GM19043 (cell line): Measurements from ENCODE around the gene DTNBP1.

Source experiments
- ATAC-seq: cut with Tn5 transposase; IDR thresholded peaks from one replicate; pipeline ENCODE4 v1.9.1; 2021; ENCODE audit warnings: low read depth; ENCODE audit not compliant: unreplicated experiment

Gene DTNBP1

DNA sequence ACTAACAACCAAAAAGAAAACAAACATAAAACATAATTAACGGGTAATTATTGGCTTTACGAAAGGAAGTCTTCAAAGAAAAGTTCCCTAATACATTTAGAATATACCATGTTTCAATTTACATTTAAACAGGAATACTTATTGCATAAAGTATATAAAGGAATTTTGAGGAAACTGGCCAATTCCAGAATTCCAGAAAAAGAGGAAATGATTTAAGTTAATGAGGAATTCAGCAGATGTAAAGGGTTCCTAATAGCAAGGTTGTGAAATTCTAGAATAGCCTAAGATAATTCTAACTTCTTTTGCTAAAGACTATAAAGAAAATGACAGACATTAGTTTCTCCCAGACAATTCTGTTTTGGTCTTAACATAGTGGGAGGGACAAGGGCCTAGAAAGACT is 35.0 kb downstream of the DTNBP1 start:
- no peak for ATAC-seq

DNA sequence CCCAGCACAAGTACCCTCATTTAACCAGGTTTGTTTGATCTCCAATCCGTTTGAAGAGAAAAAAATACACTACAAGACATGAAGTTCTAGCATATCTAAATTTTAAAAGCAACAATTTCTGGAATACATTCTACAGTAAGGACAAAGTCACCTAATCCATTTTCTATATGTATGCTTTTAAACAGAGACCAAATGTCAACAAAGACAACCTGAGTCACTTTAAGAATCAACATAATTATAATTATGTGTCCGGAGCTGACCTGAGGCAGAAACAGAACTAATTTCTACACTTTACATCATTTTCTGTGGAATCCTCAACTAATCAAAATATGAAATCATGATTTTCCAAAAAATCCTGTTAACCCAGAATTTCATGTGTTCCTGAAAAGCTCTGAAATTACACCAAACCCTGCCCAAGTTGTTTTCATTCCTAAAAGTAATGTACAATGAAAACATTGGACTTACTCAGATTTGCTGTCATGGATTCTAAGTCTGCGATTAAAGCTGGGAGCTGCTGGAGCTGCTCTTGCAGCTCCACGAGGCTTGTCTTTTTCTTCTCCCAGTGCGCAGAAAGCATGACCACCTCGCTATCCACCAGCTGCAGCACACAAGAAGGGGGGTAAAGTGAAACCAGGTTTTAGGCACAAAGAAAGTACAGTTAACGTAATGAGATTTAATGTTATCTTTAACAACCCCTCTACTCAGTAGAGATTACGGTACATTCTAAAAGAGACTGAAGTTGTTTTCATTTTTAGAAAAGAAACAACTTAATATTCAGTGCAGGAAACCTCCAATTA is 35.8 kb downstream of the DTNBP1 start:
- ATAC-seq: no peak

DNA sequence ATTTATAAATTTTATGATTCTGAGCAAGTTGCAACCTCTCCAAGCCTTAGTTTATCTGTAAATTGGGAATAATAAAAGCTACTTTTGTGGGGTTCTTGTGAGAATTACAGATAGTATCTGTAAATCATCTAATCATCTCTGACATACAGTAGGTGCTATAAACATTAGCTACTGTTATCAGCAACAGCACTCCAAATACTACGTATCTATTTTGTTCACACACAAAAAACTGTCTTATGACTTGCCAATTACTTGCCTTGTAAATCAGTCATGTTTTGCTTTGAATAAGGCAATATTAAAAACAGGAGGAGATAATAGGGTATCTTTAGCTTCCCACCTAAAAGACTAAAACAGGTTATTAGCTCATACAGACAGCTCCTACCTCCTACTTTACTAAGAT is 36.7 kb downstream of the DTNBP1 start:
- ATAC-seq: no peak

DNA sequence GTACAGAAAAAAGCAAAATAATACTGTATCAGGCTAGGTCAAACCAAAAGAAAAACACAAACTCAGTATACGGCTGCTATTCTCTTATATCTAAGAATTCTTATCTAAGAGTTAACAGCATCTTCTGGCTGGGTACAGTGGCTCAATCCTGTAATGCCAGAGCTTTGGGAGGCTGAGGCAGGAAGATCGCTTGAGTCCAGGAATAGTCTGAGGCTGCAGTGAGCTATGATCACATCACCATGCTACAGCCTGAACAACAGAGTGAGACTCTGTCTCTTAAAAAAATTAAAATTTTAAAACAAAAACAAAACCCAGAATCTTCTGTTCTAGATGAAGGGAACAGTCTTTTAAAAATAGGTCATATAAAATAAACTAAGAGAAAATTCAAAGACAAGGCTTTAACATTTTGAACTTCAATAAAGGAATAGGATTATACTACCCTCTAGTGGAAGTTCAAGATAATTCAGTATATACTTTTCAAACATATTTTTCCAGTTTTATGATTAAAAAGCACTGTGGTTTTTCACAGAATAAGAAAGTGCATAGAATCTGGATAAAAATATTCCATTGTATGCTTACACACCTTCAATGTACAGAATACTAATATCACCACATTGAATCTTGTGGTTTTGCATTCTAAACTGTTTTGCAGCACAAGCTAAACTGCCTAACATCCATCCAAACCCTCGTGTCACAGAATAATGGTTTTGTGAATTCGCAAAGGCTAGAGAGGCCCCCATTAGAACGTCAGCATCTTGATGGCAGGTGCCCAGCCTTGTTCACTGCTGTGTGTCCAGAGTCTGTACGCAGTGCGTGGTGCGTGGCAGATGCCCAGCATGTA is 39.3 kb downstream of the DTNBP1 start:
- no peak for ATAC-seq

DNA sequence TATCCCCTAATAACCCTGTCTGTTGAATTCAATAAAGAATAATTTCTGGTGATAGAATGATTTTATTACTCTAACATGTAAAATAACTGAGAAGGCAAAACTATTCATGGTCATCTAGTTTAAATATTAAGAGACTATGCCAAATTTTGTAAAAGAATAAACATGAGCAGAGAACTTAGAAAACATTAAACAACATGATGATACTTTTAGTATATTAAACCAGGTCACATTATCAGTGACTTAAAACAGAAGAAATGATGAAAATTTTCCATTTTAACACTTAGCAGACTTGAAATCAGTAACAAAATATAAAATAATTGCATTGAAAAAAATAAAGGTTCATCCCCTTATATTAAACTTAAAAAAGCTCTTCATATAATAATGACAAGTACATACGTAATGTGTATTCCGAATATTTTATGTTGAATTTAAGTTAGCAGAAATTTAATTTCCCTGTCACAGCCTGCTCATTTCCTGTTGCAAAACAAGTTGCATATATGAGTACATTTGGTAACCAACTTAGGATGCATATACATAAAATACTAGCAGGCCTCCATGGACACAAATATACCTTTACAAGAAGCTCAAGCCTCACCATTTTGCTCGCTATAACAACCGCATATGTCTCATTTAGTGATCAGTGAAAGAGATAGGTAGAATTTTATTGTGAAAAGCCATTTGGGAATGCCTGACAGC is 40.6 kb downstream of the DTNBP1 start:
- ATAC-seq: no peak

DNA sequence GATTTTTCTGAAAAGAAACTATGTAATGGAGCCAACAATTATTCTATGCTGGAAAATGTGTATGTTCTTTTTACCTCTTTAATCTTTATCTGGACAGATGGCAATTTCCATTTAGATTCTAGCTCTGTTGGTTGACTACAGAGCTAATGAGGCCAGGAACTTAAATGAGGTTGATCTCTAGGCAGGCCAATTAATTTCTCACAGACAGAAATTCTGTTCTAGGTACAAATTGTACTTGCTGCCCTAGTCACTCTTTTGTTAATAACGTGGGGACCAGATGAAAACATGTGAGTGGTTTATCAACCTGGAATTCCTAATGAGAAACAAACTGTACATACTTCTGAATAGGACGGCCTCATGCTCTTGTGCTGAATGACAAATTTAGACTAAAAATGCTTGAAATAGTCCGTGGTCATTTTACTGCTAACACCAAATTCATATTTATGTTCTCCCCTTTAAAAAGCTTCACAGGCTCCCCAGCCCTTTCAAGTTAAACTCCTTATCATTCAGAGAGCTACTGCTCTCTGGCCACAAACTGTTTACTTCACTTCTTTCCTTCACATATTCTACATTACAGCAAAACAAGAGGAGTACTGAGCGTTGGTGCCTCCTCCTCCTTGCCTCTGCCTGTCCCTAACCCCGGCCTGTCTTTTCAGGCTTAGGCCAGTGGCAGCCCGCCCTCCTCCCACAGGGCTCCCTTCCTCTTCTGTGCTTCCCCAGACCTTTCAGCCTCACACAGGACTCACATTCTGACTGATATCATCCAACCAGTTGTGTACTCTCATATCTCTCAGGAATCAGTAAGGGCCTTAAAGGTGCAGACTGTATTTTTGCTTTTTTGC is 41.4 kb downstream of the DTNBP1 start:
- ATAC-seq: peak; percentile 92

DNA sequence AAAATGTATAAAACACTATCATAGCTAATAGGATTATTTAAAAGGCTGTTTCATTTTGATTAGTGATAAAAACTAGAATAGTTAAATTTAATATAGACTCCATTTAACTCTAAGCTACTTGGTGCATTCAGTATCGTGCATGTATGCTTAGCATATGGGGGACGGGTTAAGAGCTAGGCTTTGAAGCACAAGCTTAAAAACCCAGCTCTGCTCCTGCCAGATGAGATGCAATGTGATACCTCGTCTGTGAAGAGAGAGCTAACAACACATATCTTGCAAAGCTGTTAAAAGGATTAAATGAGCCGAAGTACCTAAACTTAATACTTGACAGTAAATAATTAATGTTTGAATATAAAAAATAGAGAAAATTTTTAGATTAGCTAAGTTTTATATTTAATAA is 42.2 kb downstream of the DTNBP1 start:
- ATAC-seq: no peak

DNA sequence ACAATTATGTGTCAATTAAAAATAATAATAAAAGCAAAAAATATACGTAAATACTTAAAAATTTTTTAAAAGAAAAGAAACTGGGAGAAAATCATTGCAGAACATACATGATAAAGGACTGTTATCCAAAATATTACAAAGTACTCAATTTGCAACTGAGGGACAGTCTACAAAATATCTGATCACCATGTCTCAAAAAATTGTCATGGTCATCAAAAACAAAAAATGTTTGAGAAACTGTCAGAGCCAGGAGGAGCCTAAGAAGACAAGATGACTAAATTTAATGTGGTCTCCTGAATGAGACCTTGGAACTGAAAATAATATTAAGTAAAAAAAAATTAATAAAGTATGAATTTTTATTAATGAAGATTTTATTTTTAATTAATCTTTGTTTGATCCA is 43.5 kb downstream of the DTNBP1 start:
- no peak for ATAC-seq

DNA sequence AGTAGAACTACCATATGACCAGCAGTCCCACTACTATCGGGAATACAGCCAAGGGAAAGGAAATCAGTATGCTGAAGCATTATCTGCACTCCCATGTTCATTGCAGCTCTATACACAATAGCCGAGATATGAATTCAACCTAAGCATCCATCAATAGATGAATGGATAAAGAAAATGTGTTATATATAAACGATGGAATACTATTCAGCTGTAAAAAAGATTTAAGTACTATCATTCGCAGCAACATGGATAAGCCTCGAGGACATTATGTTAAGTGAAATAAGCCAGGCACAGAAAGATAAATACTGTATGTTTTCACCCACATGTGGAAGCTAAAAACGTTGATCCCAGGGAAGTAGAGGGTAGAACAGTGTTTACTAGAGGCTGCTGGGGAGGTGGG is 44.1 kb downstream of the DTNBP1 start:
- no peak for ATAC-seq

DNA sequence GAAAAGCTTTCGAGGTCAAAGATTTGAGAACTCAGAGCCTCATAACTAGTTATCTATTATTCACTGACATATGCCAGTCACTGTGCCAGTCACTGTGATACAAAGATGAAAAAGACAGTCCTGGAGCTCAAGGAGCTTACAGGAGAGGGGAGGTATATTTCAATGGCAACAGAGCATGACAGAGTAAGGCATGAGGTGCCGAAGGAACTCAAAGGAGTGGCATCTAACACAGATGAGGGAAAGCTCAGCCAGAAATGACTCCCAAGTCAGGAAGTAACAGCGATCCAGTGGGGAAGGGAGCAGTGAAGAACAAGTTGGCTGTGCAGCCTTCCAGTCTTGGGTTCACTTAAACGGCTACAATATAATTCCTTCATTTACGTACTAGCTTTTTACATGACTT is 46.6 kb downstream of the DTNBP1 start:
- ATAC-seq: no peak

DNA sequence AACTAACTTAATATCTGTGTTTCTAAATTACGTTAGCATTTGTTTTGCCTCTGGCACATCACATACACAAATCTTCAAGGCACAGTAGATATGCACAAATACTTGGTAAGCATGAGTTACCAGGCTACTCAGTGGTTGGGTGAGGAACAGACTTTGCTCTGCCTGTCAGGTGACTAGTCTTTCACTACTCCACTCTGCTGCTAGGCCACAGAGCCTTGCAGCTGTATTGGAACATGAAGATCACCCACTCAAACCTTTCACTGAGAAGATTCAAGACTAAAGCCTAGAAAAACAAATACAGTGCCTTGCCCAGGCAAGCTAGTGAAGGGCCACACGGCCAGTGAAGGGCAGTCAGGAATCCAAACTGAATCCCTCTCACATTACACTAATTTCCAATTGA is 47.0 kb downstream of the DTNBP1 start:
- no peak for ATAC-seq

DNA sequence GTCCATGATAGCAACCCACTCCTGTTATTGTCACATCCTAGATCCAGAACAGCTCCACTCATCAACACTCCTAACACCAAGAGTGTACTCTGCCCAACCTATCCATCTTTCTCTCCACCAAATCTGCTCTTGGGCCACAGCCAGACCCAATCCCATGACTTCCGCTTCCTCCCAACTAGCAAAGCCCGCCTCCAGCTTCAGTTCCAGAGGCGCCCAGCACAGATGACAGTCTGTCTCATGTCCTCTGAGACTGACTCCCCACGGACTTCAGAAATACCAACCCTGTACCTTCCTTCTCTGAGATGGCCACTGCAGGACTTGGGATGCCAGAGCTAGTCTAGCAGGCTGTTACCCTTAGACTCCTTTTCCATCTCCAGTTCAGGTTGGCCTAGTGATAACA is 48.6 kb downstream of the DTNBP1 start:
- ATAC-seq: no peak

DNA sequence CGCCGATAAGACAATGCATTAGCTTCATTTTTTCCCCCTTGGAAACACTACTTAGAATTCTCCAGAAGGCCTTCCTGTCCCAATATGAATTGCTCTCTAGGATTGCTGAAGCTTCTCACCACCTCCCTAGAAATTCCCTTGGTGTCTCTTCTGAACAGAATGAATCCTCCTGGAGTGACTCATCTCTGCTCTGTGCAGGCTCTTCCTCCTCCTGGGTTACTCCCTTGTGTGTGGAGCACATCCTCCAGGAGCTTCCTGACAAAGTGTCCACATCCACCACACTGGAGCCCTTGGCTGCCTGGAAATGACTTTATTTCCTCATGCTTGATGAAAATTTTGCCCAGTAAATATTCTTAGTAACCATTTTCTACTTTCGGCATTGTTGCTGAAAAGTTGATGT is 54.4 kb downstream of the DTNBP1 start:
- no peak for ATAC-seq

DNA sequence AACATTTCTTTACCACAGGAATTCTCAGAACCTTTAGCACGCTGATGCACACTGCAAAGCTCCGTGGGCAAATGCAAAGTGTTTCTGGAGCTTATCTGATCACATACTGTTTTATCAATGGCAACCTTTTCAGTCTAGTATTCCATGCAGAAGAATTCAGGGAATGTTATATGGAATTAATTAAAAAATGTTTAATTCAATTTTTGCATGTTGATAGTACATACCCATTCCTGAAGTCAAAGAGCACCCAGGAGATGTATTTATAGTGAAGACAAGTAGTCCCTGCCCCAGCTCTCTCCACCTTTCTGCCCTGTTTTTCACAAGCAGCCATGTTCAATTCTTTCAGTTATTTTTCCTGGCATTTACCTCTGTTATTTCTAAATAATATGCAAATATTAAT is 55.2 kb downstream of the DTNBP1 start:
- no peak for ATAC-seq

DNA sequence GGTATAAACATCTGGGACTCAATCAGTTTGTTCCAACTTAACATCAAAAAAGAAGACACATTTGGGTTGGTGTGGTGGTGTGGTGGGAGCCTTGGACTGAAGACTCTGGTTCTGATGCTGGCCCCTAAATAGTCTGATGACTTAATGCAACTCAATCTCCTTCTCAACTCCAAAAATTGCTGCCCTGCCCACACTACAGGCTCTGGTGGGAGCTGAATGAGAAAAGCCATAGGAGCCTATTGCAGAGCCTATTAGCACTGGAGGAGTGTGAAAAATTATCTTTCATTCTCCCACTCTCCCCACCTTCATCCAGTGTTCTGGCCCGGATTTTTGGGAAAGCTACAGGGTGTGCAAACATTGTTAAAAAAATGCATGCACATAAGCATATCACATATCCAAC is 56.5 kb downstream of the DTNBP1 start:
- ATAC-seq: no peak

DNA sequence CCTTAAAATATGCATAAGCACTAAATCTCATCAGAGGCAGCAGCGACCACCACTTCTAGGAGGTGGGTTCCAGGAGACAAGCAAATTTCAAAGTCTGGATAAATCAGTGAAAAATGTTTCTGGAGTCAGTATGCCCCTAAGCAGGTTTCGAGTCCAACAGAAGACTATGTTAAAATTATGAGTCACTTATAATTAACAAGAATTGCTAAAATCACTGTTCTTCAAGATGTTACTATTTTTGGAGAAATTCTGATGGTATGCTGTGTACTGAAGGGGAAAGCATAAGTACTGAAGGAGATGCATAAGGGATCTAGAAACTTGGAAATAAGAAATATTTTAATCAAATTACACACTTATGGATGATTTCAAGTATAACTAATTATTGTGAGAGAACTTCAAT is 58.0 kb downstream of the DTNBP1 start:
- ATAC-seq: no peak

DNA sequence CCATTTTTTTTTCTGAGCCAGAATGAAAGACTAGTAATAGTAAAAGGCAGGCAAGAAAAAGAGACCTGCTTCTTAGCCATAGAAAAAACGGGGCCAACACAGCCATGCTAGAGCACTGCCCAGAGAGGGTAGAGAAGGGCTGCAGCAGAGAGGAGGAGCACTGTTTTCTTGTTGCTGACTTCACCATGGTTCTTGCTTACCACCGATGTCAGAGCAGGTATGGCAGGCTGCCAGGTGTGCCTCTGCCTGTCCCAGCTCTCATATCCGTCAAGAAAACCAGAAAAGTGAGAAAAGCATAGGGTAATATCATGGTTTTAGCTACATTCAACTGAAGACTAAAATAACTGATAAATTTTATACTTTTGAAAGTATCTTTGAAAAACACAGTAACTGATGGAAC is 60.7 kb downstream of the DTNBP1 start:
- ATAC-seq: no peak

DNA sequence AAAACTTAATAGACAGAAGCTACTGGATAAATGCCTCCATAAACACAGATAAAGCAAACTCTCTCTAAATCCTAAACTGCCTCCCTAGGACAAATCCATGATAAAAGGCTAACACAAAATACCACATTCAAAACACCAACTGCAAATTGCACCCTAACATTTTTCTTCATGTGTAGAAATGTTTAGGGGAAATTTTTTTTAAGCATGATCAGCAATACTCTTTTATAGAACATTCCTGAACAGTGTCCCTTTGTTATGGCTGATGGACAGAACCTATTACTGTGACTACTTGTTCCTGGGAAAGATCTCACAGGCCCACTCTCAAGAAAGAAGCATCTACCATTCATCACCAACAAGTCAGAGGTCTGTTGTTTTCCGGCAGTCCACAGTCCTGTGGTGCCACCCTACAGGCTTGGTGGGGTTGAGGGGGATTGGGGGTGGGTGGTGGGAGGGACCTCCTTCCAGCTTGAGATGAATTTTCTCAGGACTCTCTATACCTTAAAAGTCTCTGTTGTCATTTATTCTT is 64.5 kb downstream of the DTNBP1 start:
- ATAC-seq: no peak

DNA sequence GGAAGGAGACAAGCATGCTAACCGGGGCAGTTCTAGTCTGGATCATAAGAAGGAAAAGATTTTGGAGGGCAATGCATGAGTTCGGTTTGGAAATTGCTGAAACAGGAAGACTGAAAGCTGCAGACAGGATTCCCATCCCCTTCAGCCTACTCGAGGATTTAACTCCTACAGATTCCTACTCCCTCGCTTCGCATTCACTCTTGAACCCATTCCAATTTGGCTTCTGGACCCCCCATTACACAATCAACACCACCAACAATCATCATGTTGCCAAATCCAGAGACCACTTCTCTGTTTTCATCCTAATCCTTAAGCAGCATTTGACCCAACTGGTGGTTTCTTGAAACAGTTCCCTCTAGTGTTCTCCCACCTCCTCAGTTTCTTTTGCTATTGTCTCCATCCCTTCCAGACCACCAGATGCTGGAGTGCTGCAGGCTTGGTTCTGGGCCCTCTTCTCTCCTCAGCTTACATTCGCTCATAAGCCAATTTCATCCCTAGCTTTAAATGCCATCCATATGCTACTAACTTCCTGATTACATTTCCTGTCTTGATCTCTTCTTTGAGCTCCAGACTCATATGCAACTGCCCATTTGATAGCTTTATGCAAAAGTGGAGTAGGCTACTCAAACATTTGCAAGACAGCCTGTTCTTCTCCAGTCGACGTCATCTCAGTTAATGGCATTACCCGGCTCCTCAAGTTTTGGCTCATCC is 66.5 kb downstream of the DTNBP1 start:
- ATAC-seq: no peak
